Duodenal mucosa (tissue), 2 donors: ENCODE data around the gene SUPT5H.

Experiments
- H3K27ac ChIP-seq: one replicate; pipeline ENCODE4 v1.7.0; 2013; ENCODE audit warnings: low read depth, low read length
- H3K27me3 ChIP-seq, 2 donors: one replicate each; pipeline ENCODE4 v1.7.0; 2013; ENCODE audit warnings: low read length in 2 of 2, control low read depth in 1 of 2; ENCODE audit not compliant: insufficient read depth in 2 of 2, control insufficient read depth in 1 of 2
- H3K36me3 ChIP-seq, 2 donors: one replicate each; pipeline ENCODE4 v1.7.0; 2013; ENCODE audit warnings: low read length in 2 of 2, control low read depth in 1 of 2; ENCODE audit not compliant: insufficient read depth in 2 of 2, control insufficient read depth in 1 of 2
- H3K4me1 ChIP-seq, 2 donors: one replicate each; pipeline ENCODE4 v1.7.0; 2013; ENCODE audit warnings: low read length in 2 of 2, control low read depth in 1 of 2; ENCODE audit not compliant: insufficient read depth in 2 of 2, control insufficient read depth in 1 of 2
- H3K4me3 ChIP-seq, 2 donors: one replicate each; pipeline ENCODE4 v1.7.0; 2013; ENCODE audit warnings: low read length in 2 of 2, low read depth in 1 of 2
- H3K9ac ChIP-seq, 2 donors: one replicate each; pipeline ENCODE4 v1.7.0; 2013; ENCODE audit warnings: low read length in 2 of 2, low read depth in 1 of 2
- H3K9me3 ChIP-seq, 2 donors: one replicate each; pipeline ENCODE4 v1.7.0; 2013; ENCODE audit warnings: low read length in 2 of 2, control low read depth in 1 of 2; ENCODE audit not compliant: control insufficient read depth in 1 of 2

Gene SUPT5H

GRCh38 chr19:39479916-39480315, 34.5 kb downstream of the SUPT5H start:
- Histone ChIP-seq H3K4me3 (peak overlapping the region; percentile 98), H3K9ac (peak overlapping the region; percentile 97 to 98), H3K27ac (no peak overlapping the region)

GRCh38 chr19:39480337-39481228, 35.2 kb downstream of the SUPT5H start, which contains the start of gene TIMM50:
Gene TIMM50, plus strand, starts transcription at chr19:39480838. Its CDS starts 16 bp downstream, at chr19:39480854.
- H3K27ac ChIP-seq, result peak within 1 kb of the TSS; percentile 59
- no peaks in the 10 kb centered on the region for H3K9me3 ChIP-seq
- H3K36me3 ChIP-seq, result peaks cover 12 to 13% of the 10 kb centered on the region in 2 donors
- peaks cover 10 to 17% of the 10 kb centered on the region in 2 donors for H3K4me1 ChIP-seq
- H3K4me3 ChIP-seq, result peak within 1 kb of the TSS; percentile 98
- H3K9ac ChIP-seq, result peak within 1 kb of the TSS; percentile 97 to 98
- no peaks in the 10 kb centered on the region for H3K27me3 ChIP-seq

More at GRCh38 chr19:39479916-39480315, 34.5 kb downstream of the SUPT5H start:
- Histone ChIP-seq H3K4me1 (peaks cover 10 to 17% of the 10 kb centered on the region in 2 donors), H3K27me3 (no peaks in the 10 kb centered on the region), H3K36me3 (peaks cover 13 to 15% of the 10 kb centered on the region in 2 donors), H3K9me3 (no peaks in the 10 kb centered on the region)

DNA sequence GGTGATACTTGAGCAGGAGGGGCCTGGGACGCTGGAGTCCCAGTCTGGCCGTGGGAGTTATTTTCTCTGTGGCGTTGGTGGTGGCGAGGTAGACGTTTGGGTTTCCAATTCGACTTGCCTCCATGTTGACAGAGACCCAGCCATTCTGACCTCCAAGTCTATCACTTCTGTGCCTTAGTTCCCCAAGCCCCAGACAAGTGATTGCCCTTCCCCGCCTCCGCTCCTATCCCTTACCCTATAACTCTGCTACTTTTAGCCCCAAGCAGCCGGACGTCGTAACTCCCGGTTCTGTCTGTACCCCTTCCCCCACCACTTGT, 35.8 kb downstream of the SUPT5H start:
- no peaks in the 10 kb centered on the region for H3K9me3 ChIP-seq
- H3K4me3 ChIP-seq, result peak overlapping the region; percentile 98
- H3K9ac ChIP-seq, result peak overlapping the region; percentile 97 to 98
- no peaks in the 10 kb centered on the region for H3K27me3 ChIP-seq
- H3K4me1 ChIP-seq, result peaks cover 10 to 17% of the 10 kb centered on the region in 2 donors
- H3K27ac ChIP-seq, result no peak overlapping the region
- H3K36me3 ChIP-seq, result peaks cover 11 to 13% of the 10 kb centered on the region in 2 donors

GRCh38 chr19:39481676-39482075, 36.3 kb downstream of the SUPT5H start:
- Histone ChIP-seq H3K27ac (no peak overlapping the region), H3K9ac (peak overlapping the region; percentile 97 to 98), H3K4me1 (peaks cover 10 to 17% of the 10 kb centered on the region in 2 donors), H3K9me3 (no peaks in the 10 kb centered on the region), H3K36me3 (peaks cover 7 to 14% of the 10 kb centered on the region in 2 donors), H3K27me3 (no peaks in the 10 kb centered on the region), H3K4me3 (peak overlapping the region; percentile 98)

DNA sequence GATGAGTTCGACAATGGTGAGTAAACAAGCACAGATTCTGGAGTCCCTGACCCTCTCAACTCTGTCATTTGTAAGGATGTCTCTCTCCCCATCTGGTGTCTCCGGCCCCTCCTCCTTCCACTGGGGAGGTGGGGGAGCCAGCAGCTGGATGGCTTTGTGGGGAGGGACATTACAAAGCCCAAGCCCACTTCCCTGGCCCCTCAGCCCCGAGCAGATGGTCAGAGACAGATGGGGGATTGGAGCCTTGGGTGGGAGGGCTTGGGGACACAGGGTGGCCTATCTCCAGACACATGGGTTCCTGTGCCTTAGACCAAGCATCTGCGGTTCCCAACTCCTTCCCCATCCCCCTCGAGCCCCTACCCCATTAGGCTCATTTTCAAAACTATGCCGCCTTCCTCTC, 37.8 kb downstream of the SUPT5H start:
- Histone ChIP-seq H3K27me3 (no peaks in the 10 kb centered on the region), H3K9me3 (no peaks in the 10 kb centered on the region), H3K9ac (no peak overlapping the region), H3K27ac (no peak overlapping the region), H3K36me3 (peaks cover 11 to 24% of the 10 kb centered on the region in 2 donors), H3K4me3 (no peak overlapping the region), H3K4me1 (peaks cover 10 to 17% of the 10 kb centered on the region in 2 donors)

- Histone ChIP-seq H3K9me3 (no peaks in the 10 kb centered on the region), H3K36me3 (peaks cover 19 to 52% of the 10 kb centered on the region in 2 donors), H3K27me3 (no peaks in the 10 kb centered on the region), H3K4me3 (no peak overlapping the region), H3K9ac (no peak overlapping the region), H3K27ac (no peak overlapping the region), H3K4me1 (no peaks in the 10 kb centered on the region)
Measured at GRCh38 chr19:39489756-39490155, 44.4 kb downstream of the SUPT5H start.

DNA sequence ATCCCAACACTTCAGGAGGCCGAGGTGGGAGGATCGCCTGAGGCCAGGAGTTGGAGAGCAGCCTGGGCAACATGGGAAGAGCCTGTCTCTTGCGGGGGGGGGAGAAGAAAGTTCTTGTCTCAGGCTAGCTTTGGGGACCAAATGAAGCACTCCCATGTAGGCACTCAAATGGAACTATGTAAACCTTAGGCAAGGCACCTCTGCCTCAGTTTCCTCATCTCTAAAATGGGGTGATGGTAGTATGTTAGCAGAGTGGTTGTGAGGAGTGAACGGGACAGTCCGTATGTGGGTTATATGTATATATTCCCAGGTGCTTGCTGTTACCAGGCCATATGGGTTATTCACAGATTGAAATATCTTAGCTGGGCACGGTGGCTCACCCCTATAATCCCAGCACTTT, 46.8 kb downstream of the SUPT5H start:
- peaks cover 12 to 33% of the 10 kb centered on the region in 2 donors for H3K36me3 ChIP-seq
- H3K9ac ChIP-seq, result no peak overlapping the region
- no peak overlapping the region for H3K4me3 ChIP-seq
- H3K4me1 ChIP-seq, result no peaks in the 10 kb centered on the region
- H3K27me3 ChIP-seq, result no peaks in the 10 kb centered on the region
- H3K27ac ChIP-seq, result no peak overlapping the region
- H3K9me3 ChIP-seq, result no peaks in the 10 kb centered on the region

- H3K36me3 ChIP-seq, result peaks cover 11 to 32% of the 10 kb centered on the region in 2 donors
- no peak overlapping the region for H3K27ac ChIP-seq
- H3K9me3 ChIP-seq, result no peaks in the 10 kb centered on the region
- H3K27me3 ChIP-seq, result peaks cover 0 to under 1% of the 10 kb centered on the region in 2 donors
- H3K4me3 ChIP-seq, result no peak overlapping the region
- H3K9ac ChIP-seq, result no peak overlapping the region
- H3K4me1 ChIP-seq, result peaks cover 0 to 1% of the 10 kb centered on the region in 2 donors
Measured at GRCh38 chr19:39492788-39493187, 47.4 kb downstream of the SUPT5H start.

DNA sequence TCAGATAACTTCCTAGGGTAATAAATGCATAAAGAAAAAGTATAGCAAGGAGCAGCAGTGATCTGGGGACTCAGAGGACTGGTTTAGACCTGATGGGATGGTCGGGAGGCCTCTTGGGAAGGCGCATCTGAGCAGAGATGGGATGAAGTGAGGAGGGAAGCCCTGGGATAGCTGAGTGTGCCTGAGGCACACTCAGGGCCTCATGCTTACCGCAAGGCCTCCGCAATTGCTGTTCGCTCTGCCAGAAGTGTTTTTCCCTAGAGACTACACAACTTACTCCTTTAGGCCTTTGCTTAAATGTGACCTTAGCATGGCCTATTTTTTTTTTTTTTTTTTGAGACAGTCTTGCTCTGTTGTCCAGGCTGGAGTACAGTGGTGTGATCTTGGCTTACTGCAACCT, 49.3 kb downstream of the SUPT5H start:
- Histone ChIP-seq H3K4me3 (no peak overlapping the region), H3K36me3 (peaks cover 0 to 13% of the 10 kb centered on the region in 2 donors)

DNA sequence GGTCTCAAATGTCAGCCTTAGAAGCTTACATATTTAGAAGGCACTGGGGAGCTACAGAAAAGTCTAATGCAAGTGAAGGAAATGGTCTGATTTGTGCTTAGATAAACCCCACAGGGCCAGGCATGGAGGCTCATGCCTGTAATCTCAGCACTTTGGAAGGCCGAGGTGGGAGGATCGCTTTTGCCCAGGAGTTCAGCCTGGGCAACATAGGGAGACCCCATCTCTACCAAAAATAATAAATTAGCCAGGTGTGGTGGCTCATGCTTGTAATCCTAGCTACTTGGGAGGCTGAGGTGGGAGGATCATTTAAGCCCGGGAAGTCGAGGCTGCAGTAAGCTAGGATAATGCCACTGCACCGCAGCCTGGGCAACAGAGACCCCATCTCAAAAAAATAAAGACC, 50.7 kb downstream of the SUPT5H start:
- H3K4me1 ChIP-seq, result peaks cover 0 to 17% of the 10 kb centered on the region in 2 donors
- H3K4me3 ChIP-seq, result no peak overlapping the region
- no peak overlapping the region for H3K27ac ChIP-seq
- H3K27me3 ChIP-seq, result peaks cover 20 to 26% of the 10 kb centered on the region in 2 donors
- peaks cover 0 to 5% of the 10 kb centered on the region in 2 donors for H3K36me3 ChIP-seq
- H3K9ac ChIP-seq, result no peak overlapping the region
- H3K9me3 ChIP-seq, result no peaks in the 10 kb centered on the region

More for the DNA sequence above, 49.3 kb downstream of the SUPT5H start:
- Histone ChIP-seq H3K4me1 (peaks cover 0 to 17% of the 10 kb centered on the region in 2 donors), H3K27me3 (peaks cover 15 to 17% of the 10 kb centered on the region in 2 donors), H3K9ac (no peak overlapping the region), H3K27ac (no peak overlapping the region), H3K9me3 (no peaks in the 10 kb centered on the region)
